IMR-90 (cell line): ENCODE measurements around the gene TBCA. TPM values are rescaled to one million over a fixed set of nuclear protein-coding genes. Genes with fewer than 3 reads are reported as not detected.

Experiments used
- ATAC-seq: fragments of 200-7000 bp; cut with Tn5 transposase; 2 replicates; pipeline ENCODE4 v1.9.1; 2020; ENCODE audit warnings: low read depth, mild to moderate bottlenecking, moderate library complexity
- BruUV-seq: library from RNA; stranded (reverse); fragments of 400-500 nt; replicated peaks from 2 replicates; lab custom pipeline; 2021; lab: Mats Ljungman, UMichigan
- CTCF ChIA-PET: fragments of 300-600 bp; formaldehyde crosslinking; extraction: SDS; loops from one replicate; lab custom pipeline; 2021; ENCODE audit warnings: antibody characterized with exemption; lab: Yijun Ruan, JAX
- POLR2A ChIA-PET: fragments of 300-600 bp; sonication (Branson Sonifier 250); formaldehyde crosslinking; loops from one replicate; lab custom pipeline; 2022; ENCODE audit warnings: antibody characterized with exemption; ENCODE audit not compliant: unreplicated experiment; lab: Charles Lee
- DNase-seq: peaks from one replicate; pipeline ENCODE4 v3.0.0; 2013
- H2AFZ ChIP-seq: replicated peaks from 2 replicates; pipeline ENCODE3; 2013; ENCODE audit warnings: low read length, mild to moderate bottlenecking; ENCODE audit not compliant: poor library complexity
- H2AK5ac ChIP-seq: 2 replicates; pipeline ENCODE4 v1.6.1; 2013; ENCODE audit warnings: low read depth, low read length, inconsistent platforms
- H2AK9ac ChIP-seq: replicated peaks from 2 replicates; pipeline ENCODE3; 2013; ENCODE audit warnings: mild to moderate bottlenecking, low read depth, low read length, moderate library complexity; ENCODE audit not compliant: poor library complexity
- H2BK120ac ChIP-seq: 2 replicates; pipeline ENCODE4 v1.6.1; 2013; ENCODE audit warnings: low read depth, low read length, inconsistent platforms
- H2BK15ac ChIP-seq: 3 replicates; pipeline ENCODE4 v1.6.1; 2013; ENCODE audit warnings: low read depth, low read length, inconsistent platforms
- H2BK20ac ChIP-seq: 2 replicates; pipeline ENCODE4 v1.6.1; 2013; ENCODE audit warnings: low read depth, mild to moderate bottlenecking, inconsistent platforms, low read length, moderate library complexity
- H2BK5ac ChIP-seq: 2 replicates; pipeline ENCODE4 v1.6.1; 2013; ENCODE audit warnings: mild to moderate bottlenecking, low read depth, low read length, inconsistent platforms; ENCODE audit not compliant: poor library complexity, severe bottlenecking
- H3K14ac ChIP-seq: replicated peaks from 2 replicates; pipeline ENCODE4 v1.6.1; 2013; ENCODE audit warnings: low read depth, low read length, inconsistent platforms
- H3K18ac ChIP-seq: 2 replicates; pipeline ENCODE4 v1.6.1; 2013; ENCODE audit warnings: low read depth, low read length, control low read depth
- H3K23ac ChIP-seq: 2 replicates; pipeline ENCODE4 v1.6.1; 2013; ENCODE audit warnings: low read depth, low read length, inconsistent platforms
- H3K27ac ChIP-seq: 2 replicates; pipeline ENCODE4 v1.5.1; 2013; ENCODE audit warnings: mild to moderate bottlenecking, control low read depth, low read length; ENCODE audit not compliant: insufficient read depth
- H3K27me3 ChIP-seq: 2 replicates; pipeline ENCODE4 v1.6.1; 2013; ENCODE audit warnings: low read length; ENCODE audit not compliant: control insufficient read depth, insufficient read depth
- H3K36me3 ChIP-seq: 2 replicates; pipeline ENCODE4 v1.6.1; 2013; ENCODE audit warnings: low read length, mixed read lengths; ENCODE audit not compliant: control insufficient read depth, insufficient read depth
- H3K4ac ChIP-seq: 2 replicates; pipeline ENCODE4 v1.6.1; 2013; ENCODE audit warnings: low read depth, low read length, inconsistent platforms
- H3K4me1 ChIP-seq: 2 replicates; pipeline ENCODE4 v1.6.1; 2013; ENCODE audit warnings: low read length, mixed read lengths; ENCODE audit not compliant: control insufficient read depth, insufficient read depth
- H3K4me2 ChIP-seq: 2 replicates; pipeline ENCODE4 v1.6.1; 2013; ENCODE audit warnings: low read depth, mild to moderate bottlenecking, control low read depth, low read length, moderate library complexity
- H3K4me3 ChIP-seq: 2 replicates; pipeline ENCODE4 v1.5.1; 2013; ENCODE audit warnings: low read depth, mild to moderate bottlenecking, control low read depth, low read length, moderate library complexity; ENCODE audit not compliant: insufficient read depth
- H3K56ac ChIP-seq: 2 replicates; pipeline ENCODE4 v1.6.1; 2013; ENCODE audit warnings: low read length, inconsistent platforms; ENCODE audit not compliant: insufficient read depth; ENCODE audit errors: extremely low read depth
- H3K79me1 ChIP-seq, 2 experiments: 2 replicates each; pipeline ENCODE4 v1.6.1; 2013; ENCODE audit warnings: low read length in 2 of 2, inconsistent platforms in 1 of 2, low read depth in 1 of 2
- H3K9ac ChIP-seq: 2 replicates; pipeline ENCODE4 v1.6.1; 2013; ENCODE audit warnings: low read depth, low read length, control low read depth
- H3K9me1 ChIP-seq: 2 replicates; pipeline ENCODE4 v1.6.1; 2013; ENCODE audit warnings: low read length, inconsistent platforms; ENCODE audit not compliant: insufficient read depth
- H3K9me3 ChIP-seq: 2 replicates; pipeline ENCODE4 v1.6.1; 2013; ENCODE audit warnings: low read length; ENCODE audit not compliant: control insufficient read depth, insufficient read depth
- H4K20me1 ChIP-seq: 2 replicates; pipeline ENCODE4 v1.6.1; 2013; ENCODE audit warnings: low read length, inconsistent platforms; ENCODE audit not compliant: insufficient read depth
- H4K5ac ChIP-seq: 2 replicates; pipeline ENCODE4 v1.6.1; 2013; ENCODE audit warnings: mild to moderate bottlenecking, low read depth, low read length, control low read depth
- H4K8ac ChIP-seq, 2 experiments: 2 replicates each; pipeline ENCODE4 v1.6.1; 2013; ENCODE audit warnings: low read depth in 2 of 2, low read length in 2 of 2, control low read depth in 1 of 2, inconsistent platforms in 1 of 2
- H4K91ac ChIP-seq: 2 replicates; pipeline ENCODE4 v1.6.1; 2013; ENCODE audit warnings: low read depth, low read length, inconsistent platforms; ENCODE audit not compliant: insufficient read depth
- BHLHE40 ChIP-seq: fragments of 150-350 bp; IDR thresholded peaks from 2 replicates; pipeline ENCODE4 v1.6.1; 2016; ENCODE audit warnings: mild to moderate bottlenecking, low read depth, low read length
- CEBPB ChIP-seq: IDR thresholded peaks from 2 replicates; pipeline ENCODE4 v1.6.1; 2012; ENCODE audit warnings: low read depth, low read length, improper control_type of control experiment
- CHD1 ChIP-seq: IDR thresholded peaks from 2 replicates; pipeline ENCODE4 v1.6.1; 2012; ENCODE audit warnings: low read depth, low read length, improper control_type of control experiment
- FOS ChIP-seq: fragments of 150-350 bp; IDR thresholded peaks from 2 replicates; pipeline ENCODE4 v1.6.1; 2016; ENCODE audit warnings: low read depth, low read length
- MAFK ChIP-seq: IDR thresholded peaks from 2 replicates; pipeline ENCODE4 v1.6.1; 2012; ENCODE audit warnings: low read depth, low read length, improper control_type of control experiment
- MAZ ChIP-seq: IDR thresholded peaks from 2 replicates; pipeline ENCODE4 v1.6.1; 2012; ENCODE audit warnings: low read depth, mild to moderate bottlenecking, low read length, improper control_type of control experiment, moderate library complexity, borderline replicate concordance
- MXI1 ChIP-seq: IDR thresholded peaks from 2 replicates; pipeline ENCODE4 v1.6.1; 2012; ENCODE audit warnings: low read depth, mild to moderate bottlenecking, low read length, moderate library complexity, borderline replicate concordance
- NFE2L2 ChIP-seq: fragments of 150-350 bp; IDR thresholded peaks from 2 replicates; pipeline ENCODE4 v1.6.1; 2016; ENCODE audit warnings: low read depth, mild to moderate bottlenecking, low read length
- RAD21 ChIP-seq: IDR thresholded peaks from 2 replicates; pipeline ENCODE4 v1.6.1; 2012; ENCODE audit warnings: low read length, improper control_type of control experiment
- RCOR1 ChIP-seq: IDR thresholded peaks from 2 replicates; pipeline ENCODE4 v1.6.1; 2012; ENCODE audit warnings: mild to moderate bottlenecking, low read length, improper control_type of control experiment; ENCODE audit not compliant: insufficient replicate concordance
- RFX5 ChIP-seq: IDR thresholded peaks from 2 replicates; pipeline ENCODE4 v1.8.0; 2012; ENCODE audit warnings: low read depth, mild to moderate bottlenecking, low read length, moderate library complexity
- SMC3 ChIP-seq: fragments of 150-350 bp; IDR thresholded peaks from 2 replicates; pipeline ENCODE4 v1.6.1; 2016; ENCODE audit warnings: low read depth, mild to moderate bottlenecking, antibody characterized with exemption, low read length, moderate library complexity
- whole genome bisulfite sequencing, 2 experiments: methylation state at CpG; one replicate each; pipeline versions ENCODE4 v1.1.5 to v1.1.7; 2013; ENCODE audit warnings: missing lambda C conversion rate in 2 of 2; ENCODE audit not compliant: insufficient read length in 1 of 2; ENCODE audit errors: extremely low coverage in 2 of 2; 5-methylcytosine and 5-hydroxymethylcytosine counted together
- dilution Hi-C: fragments of 300-500 bp; cut with HindIII; formaldehyde crosslinking; loops from one replicate; pipeline ENCODE4 v1.14.3; 2018; ENCODE audit warnings: low sequenced_read_pairs; ENCODE audit not compliant: unreplicated experiment
- in situ Hi-C: fragments of 300-500 bp; cut with MboI; formaldehyde crosslinking; loops from 3 replicates; pipeline ENCODE4 v1.14.3; 2019; ENCODE audit warnings: low sequenced_read_pairs, inconsistent platforms, mixed read lengths
- intact Hi-C: fragments of 100-400 bp; cut with micrococcal nuclease; formaldehyde crosslinking; loops from 2 replicates; pipeline ENCODE4 v1.10.0; 2022
- polyA plus RNA-seq, 3 experiments: library from polyadenylated mRNA; depleted of rRNA; stranded (reverse); fragments of >200 nt; gene quantifications; 2 replicates each; pipeline ENCODE4 v1.2.3, GENCODE V29; 2012; ENCODE audit warnings: low replicate concordance in 1 of 3
- total RNA-seq: library from RNA; depleted of rRNA; stranded (reverse); fragments of >200 nt; gene quantifications from 2 replicates; pipeline ENCODE4 v1.2.3, GENCODE V29; 2012
- TF ChIP-seq, protein P1 (sequence below): fragments of 150-350 bp; IDR thresholded peaks from 2 replicates; pipeline ENCODE4 v1.6.1; 2016; ENCODE audit warnings: low read depth, mild to moderate bottlenecking, low read length, moderate library complexity, borderline replicate concordance
- TF ChIP-seq, protein P2 (sequence below): conservative IDR thresholded peaks from 2 replicates; pipeline ENCODE4 v1.5.1; 2012; ENCODE audit warnings: mild to moderate bottlenecking, low read depth, low read length, improper control_type of control experiment
- TF ChIP-seq, protein P3 (sequence below): fragments of 150-350 bp; IDR thresholded peaks from 2 replicates; pipeline ENCODE4 v1.6.1; 2017; ENCODE audit warnings: mild to moderate bottlenecking, antibody characterized with exemption, low read length, low read depth

TBCA gene
- total and polyA plus RNA-seq, 2 of the 4 experiments (the other 2 are of a cell fraction): 6.1 to 137 TPM

DNA sequence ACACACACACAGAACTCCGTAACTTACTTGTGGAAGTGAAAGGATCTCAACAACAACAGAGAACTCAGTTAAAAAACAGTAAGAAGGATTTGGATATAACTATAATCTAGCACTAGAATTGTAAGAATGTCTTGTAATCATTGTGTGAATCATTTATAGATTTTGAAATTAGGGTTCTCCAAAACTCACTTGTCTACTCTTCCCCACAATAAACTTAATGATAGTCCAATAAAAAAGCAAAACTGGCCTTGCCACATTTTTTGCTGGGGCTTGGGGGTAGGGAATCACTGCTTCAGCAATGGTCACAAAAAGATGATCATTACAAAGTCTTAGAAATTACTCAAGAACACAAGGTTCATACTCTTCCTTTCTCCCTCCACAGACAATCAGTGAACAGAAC, 8.8 kb downstream of the TBCA start:
- Histone ChIP-seq H3K4me3 (no peak overlapping the region), H2BK15ac (no peak overlapping the region), H3K9me3 (peaks cover 2% of the 10 kb centered on the region; the same call in 1 of the 2 replicates), H3K4ac (no peak overlapping the region), H2BK5ac (no peak overlapping the region), H3K4me1 (no peaks in the 10 kb centered on the region), H4K91ac (no peak overlapping the region), H3K79me1 (peaks cover 21 to 50% of the 10 kb centered on the region in 2 experiments), H2BK20ac (no peak overlapping the region), H3K36me3 (peaks cover 7% of the 10 kb centered on the region), H3K14ac (no peak overlapping the region), H2AFZ (no peak overlapping the region), H3K56ac (no peak overlapping the region), H2BK120ac (no peak overlapping the region), H2AK5ac (no peak overlapping the region), H3K18ac (no peak overlapping the region), H3K9ac (no peak overlapping the region), H4K5ac (no peak overlapping the region), H4K8ac (no peak overlapping the region), H3K27me3 (no peaks in the 10 kb centered on the region), H3K23ac (no peak overlapping the region), H3K9me1 (0 out of 2 replicates have a peak, but pooled peaks cover 3% of the 10 kb centered on the region), H3K4me2 (no peak overlapping the region), H4K20me1 (peaks cover 50% of the 10 kb centered on the region), H2AK9ac (no peak overlapping the region), H3K27ac (no peak overlapping the region)
- no TSS peak for BruUV-seq
- DNase-seq: no peak
- POLR2A ChIA-PET: no interaction called here
- intact Hi-C loops (no loop called here), in situ Hi-C loops (no loop called here), dilution Hi-C loops (no loop called here)
- no CpG with 5 or more reads among the region's 1 CpG for WGBS, 2 experiments
- ATAC-seq: no peak
- CTCF ChIA-PET: no interaction called here
- TF ChIP-seq NFE2L2 (no peak), BHLHE40 (no peak), MAFK (no peak), CHD1 (no peak), RCOR1 (no peak), MAZ (no peak), RFX5 (no peak), SMC3 (no peak), FOS (no peak), RAD21 (no peak), CEBPB (no peak), MXI1 (no peak)
- TF ChIP-seq, protein P1, sequence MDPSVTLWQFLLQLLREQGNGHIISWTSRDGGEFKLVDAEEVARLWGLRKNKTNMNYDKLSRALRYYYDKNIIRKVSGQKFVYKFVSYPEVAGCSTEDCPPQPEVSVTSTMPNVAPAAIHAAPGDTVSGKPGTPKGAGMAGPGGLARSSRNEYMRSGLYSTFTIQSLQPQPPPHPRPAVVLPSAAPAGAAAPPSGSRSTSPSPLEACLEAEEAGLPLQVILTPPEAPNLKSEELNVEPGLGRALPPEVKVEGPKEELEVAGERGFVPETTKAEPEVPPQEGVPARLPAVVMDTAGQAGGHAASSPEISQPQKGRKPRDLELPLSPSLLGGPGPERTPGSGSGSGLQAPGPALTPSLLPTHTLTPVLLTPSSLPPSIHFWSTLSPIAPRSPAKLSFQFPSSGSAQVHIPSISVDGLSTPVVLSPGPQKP: no peak
- TF ChIP-seq, protein P2, sequence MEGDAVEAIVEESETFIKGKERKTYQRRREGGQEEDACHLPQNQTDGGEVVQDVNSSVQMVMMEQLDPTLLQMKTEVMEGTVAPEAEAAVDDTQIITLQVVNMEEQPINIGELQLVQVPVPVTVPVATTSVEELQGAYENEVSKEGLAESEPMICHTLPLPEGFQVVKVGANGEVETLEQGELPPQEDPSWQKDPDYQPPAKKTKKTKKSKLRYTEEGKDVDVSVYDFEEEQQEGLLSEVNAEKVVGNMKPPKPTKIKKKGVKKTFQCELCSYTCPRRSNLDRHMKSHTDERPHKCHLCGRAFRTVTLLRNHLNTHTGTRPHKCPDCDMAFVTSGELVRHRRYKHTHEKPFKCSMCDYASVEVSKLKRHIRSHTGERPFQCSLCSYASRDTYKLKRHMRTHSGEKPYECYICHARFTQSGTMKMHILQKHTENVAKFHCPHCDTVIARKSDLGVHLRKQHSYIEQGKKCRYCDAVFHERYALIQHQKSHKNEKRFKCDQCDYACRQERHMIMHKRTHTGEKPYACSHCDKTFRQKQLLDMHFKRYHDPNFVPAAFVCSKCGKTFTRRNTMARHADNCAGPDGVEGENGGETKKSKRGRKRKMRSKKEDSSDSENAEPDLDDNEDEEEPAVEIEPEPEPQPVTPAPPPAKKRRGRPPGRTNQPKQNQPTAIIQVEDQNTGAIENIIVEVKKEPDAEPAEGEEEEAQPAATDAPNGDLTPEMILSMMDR: no peak
- TF ChIP-seq, protein P3, sequence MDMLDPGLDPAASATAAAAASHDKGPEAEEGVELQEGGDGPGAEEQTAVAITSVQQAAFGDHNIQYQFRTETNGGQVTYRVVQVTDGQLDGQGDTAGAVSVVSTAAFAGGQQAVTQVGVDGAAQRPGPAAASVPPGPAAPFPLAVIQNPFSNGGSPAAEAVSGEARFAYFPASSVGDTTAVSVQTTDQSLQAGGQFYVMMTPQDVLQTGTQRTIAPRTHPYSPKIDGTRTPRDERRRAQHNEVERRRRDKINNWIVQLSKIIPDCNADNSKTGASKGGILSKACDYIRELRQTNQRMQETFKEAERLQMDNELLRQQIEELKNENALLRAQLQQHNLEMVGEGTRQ: no peak
